Progenitor cell of endocrine pancreas (in vitro differentiated cells): Measurements from ENCODE around the gene C18orf32. TPM values are rescaled to one million over a fixed set of nuclear protein-coding genes. Genes with fewer than 3 reads are reported as not detected.

ENCODE experiments used
- DNase-seq: peaks from one replicate; pipeline ENCODE4 v3.0.0; 2021; ENCODE audit warnings: low spot score; ENCODE audit not compliant: unreplicated experiment
- H3K27ac Mint-ChIP-seq: 2 replicates; pipeline ENCODE4 v1.8.0; 2021; ENCODE audit warnings: mild to moderate bottlenecking, moderate library complexity, mixed read lengths
- H3K27me3 Mint-ChIP-seq: 2 replicates; pipeline ENCODE4 v1.8.0; 2021; ENCODE audit warnings: mixed read lengths
- H3K36me3 Mint-ChIP-seq: 2 replicates; pipeline ENCODE4 v1.8.0; 2022; ENCODE audit warnings: mixed read lengths; ENCODE audit not compliant: insufficient read depth
- H3K4me1 Mint-ChIP-seq: 2 replicates; pipeline ENCODE4 v1.8.0; 2021; ENCODE audit warnings: low read depth, mixed read lengths
- H3K4me3 Mint-ChIP-seq: 2 replicates; pipeline ENCODE4 v1.8.0; 2021; ENCODE audit warnings: low read depth, mild to moderate bottlenecking, moderate library complexity, mixed read lengths
- H3K9me3 Mint-ChIP-seq: 2 replicates; pipeline ENCODE4 v1.8.0; 2021; ENCODE audit warnings: low read depth, mixed read lengths
- total RNA-seq: library from RNA; stranded (reverse); gene quantifications from 2 replicates; pipeline ENCODE4 v1.2.1, GENCODE V29; 2021
- TF ChIP-seq, protein P1 (sequence below): fragments of 200-600 bp; sonication (generic); IDR thresholded peaks from one replicate; pipeline ENCODE4 v1.5.0; 2021; ENCODE audit warnings: antibody characterized with exemption, mild to moderate bottlenecking; ENCODE audit not compliant: unreplicated experiment

Gene C18orf32
- total RNA-seq, 1 donor from 2014 or later = 55.6 TPM

DNA sequence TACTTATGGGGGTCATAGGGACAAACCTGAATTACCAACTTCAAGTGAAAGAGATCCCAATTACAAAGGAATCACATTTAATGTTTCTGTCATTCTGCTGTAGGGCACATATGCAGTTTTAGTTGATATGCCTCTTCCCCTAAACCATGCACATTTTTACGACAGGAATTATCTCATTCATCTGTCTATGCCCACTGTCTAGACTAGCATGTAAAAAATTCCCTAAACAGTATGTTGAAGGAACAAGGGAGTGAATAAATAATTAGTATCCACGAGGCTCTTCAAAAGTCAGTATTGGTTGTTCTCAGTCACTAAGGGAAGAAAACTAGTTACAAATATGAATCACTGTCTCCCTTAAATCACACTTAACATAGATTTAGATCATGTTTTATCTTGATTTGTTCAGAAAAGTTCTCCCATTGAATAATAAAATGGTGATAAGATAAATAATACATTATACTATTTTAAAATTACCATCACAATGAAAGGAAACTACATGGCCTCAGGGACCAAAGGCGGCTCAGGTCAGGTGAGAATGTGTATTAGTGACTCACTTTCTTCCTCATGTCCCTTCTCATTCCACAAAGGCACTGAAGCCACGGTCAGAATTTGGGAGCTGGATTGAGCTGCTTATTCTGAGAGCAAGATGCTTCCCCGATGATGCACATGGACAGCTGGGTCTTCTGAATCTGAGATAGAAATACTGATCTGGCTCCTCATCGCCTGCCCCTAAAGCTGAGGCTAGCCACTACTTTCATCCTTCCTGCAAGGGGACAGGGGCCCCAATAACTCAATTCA, 55.7 kb downstream of the C18orf32 start:
- Mint-ChIP-seq H3K9me3 (no peaks in the 10 kb centered on the region), H3K4me3 (no peak overlapping the region), H3K27me3 (no peaks in the 10 kb centered on the region), H3K4me1 (no peaks in the 10 kb centered on the region), H3K27ac (no peak overlapping the region), H3K36me3 (peaks cover 8% of the 10 kb centered on the region)
- TF ChIP-seq, protein P1, sequence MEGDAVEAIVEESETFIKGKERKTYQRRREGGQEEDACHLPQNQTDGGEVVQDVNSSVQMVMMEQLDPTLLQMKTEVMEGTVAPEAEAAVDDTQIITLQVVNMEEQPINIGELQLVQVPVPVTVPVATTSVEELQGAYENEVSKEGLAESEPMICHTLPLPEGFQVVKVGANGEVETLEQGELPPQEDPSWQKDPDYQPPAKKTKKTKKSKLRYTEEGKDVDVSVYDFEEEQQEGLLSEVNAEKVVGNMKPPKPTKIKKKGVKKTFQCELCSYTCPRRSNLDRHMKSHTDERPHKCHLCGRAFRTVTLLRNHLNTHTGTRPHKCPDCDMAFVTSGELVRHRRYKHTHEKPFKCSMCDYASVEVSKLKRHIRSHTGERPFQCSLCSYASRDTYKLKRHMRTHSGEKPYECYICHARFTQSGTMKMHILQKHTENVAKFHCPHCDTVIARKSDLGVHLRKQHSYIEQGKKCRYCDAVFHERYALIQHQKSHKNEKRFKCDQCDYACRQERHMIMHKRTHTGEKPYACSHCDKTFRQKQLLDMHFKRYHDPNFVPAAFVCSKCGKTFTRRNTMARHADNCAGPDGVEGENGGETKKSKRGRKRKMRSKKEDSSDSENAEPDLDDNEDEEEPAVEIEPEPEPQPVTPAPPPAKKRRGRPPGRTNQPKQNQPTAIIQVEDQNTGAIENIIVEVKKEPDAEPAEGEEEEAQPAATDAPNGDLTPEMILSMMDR = no peak
- no peak for DNase-seq

Other genes with a start within 250 kb of the C18orf32 start
- 81.9 and 82.8 TPM in 2 replicates for gene DYM, start 26.6 kb downstream of the C18orf32 start, total RNA-seq
- 1,835 and 1,920 TPM in 2 replicates for gene RPL17, start 5.2 kb upstream of the C18orf32 start, total RNA-seq
- 34.1 and 34.4 TPM in 2 replicates for gene LIPG, start 74.8 kb upstream of the C18orf32 start, total RNA-seq